Subcutaneous abdominal adipose tissue (tissue), 5 donors: ENCODE measurements around the gene SMIM22.

Experiments
- H3K27ac ChIP-seq: one replicate; pipeline ENCODE4 v1.7.0; 2013; ENCODE audit warnings: low read depth, mild to moderate bottlenecking, inconsistent platforms, low read length, moderate library complexity
- H3K27me3 ChIP-seq, 5 donors: one replicate each; pipeline ENCODE4 v1.7.0; 2013; ENCODE audit warnings: low read length in 5 of 5, inconsistent platforms in 1 of 5; ENCODE audit not compliant: control insufficient read depth in 5 of 5, insufficient read depth in 4 of 5
- H3K36me3 ChIP-seq, 5 donors: one replicate each; pipeline ENCODE4 v1.7.0; 2013; ENCODE audit warnings: low read length in 5 of 5; ENCODE audit not compliant: control insufficient read depth in 5 of 5, insufficient read depth in 5 of 5
- H3K4me1 ChIP-seq, 5 donors: one replicate each; pipeline ENCODE4 v1.7.0; 2013; ENCODE audit warnings: low read length in 5 of 5, mild to moderate bottlenecking in 3 of 5, moderate library complexity in 1 of 5; ENCODE audit not compliant: control insufficient read depth in 5 of 5, insufficient read depth in 5 of 5
- H3K4me3 ChIP-seq, 5 donors: one replicate each; pipeline ENCODE4 v1.7.0; 2013; ENCODE audit warnings: low read length in 5 of 5, low read depth in 1 of 5
- H3K9ac ChIP-seq, 5 donors: one replicate each; pipeline ENCODE4 v1.7.0; 2013; ENCODE audit warnings: low read length in 5 of 5, mild to moderate bottlenecking in 4 of 5, moderate library complexity in 3 of 5
- H3K9me3 ChIP-seq, 5 donors: one replicate each; pipeline ENCODE4 v1.7.0; 2013; ENCODE audit warnings: low read length in 5 of 5; ENCODE audit not compliant: control insufficient read depth in 5 of 5
- donor health status: healthy.
- donor health status: healthy.
- donor health status: healthy.
- donor health status: healthy.
- donor health status: healthy.

SMIM22 gene

DNA sequence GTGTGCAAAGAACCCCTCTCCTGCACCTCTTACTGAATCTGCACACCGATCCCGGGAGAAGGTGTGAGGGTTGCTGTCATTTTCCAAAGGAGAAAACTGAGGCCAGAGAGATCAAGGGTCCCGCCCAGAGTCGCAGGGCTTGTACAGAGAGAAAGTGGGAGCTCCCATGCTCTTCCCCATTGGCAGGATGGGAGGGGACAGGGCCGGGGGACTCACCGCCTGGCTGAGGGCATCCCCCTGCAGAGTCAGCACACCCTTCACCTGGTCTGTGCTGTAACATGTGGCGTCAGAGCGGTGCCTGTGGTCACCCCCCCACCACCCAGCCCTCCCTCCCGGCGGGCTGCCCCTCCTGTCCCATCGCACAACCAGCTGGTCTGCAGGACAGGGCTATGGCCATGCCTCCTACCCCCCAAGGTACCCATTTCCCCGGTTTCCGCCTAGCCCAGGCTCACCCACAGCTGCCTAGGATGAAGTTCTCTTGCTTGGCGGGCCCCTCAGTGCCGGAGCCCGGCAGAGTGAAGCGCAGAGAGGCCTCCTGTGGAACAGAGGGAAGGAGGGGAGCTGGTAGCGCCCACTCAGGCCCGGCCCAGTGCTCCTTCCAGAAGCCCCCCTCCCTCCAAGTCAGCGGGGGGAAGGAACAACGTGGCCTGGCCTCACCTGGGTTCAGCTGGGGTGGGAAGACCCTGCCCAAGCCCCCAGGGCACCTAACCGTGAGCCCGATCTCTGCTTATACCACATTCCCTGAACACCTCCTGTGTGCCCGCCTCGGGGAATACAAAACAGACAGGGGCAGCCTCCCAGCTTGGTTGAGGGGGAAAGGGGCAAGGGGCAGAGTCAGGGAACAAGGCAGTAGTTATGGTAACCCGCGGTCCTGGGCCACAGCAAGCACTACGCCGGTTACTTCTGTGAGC lies 6.1 kb downstream of the SMIM22 start:
- H3K4me1 ChIP-seq = peaks cover 0 to 33% (median 18%) of the 10 kb centered on the region in 5 donors
- H3K4me3 ChIP-seq = peak overlapping the region; percentile 67 to 85 (median 76)
- peaks cover 0 to 38% (median 21%) of the 10 kb centered on the region in 5 donors for H3K36me3 ChIP-seq
- peak overlapping the region in 4 of 5 donors; percentile 58 to 76 (median 68) for H3K9ac ChIP-seq
- H3K9me3 ChIP-seq = no peaks in the 10 kb centered on the region
- H3K27ac ChIP-seq = no peak overlapping the region
- no peaks in the 10 kb centered on the region for H3K27me3 ChIP-seq

DNA sequence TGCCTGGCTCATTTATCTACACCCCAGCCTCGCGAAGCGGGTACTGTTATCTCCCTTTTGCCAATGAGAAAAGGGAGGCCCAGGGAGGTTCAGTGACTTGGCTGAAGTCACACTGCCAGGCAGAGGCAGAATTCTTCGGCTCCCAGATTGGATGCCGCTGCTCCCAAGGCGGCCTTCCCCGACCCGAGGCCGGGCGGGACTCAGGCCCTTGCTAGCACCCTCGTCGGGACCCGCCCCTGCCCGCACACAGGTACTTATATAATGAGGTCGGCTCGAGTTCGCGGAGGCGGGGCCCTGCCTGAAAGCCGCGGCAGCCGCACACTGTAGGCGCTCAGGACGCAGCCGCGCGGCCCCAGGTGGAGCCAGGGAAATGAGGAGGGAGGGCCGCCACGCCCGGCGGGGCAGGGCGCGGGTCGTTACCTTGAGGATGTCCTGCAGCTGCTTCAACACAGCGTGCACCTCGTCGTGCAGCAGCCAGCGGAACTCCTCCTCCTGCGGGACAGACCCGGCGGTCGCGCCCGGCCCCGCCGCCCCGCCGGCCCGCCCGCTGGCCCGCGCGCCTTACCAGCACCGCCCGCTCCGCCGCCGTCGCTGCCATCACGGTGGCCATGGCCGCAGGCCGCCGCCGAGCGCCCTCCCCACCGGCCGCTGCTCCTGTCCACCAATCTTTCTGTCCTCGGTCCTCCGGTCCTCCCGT lies 6.9 kb downstream of the SMIM22 start, which contains the start of gene ROGDI:
Gene ROGDI, minus strand, starts transcription at position 672 of the 697 bp plus-strand sequence. Its CDS starts 62 bp downstream, at position 610.
- Histone ChIP-seq H3K9ac (peak within 1 kb of the TSS in 4 of 5 donors; percentile 58 to 76 (median 68)), H3K9me3 (no peaks in the 10 kb centered on the region), H3K27me3 (no peaks in the 10 kb centered on the region), H3K27ac (peak within 1 kb of the TSS; percentile 54), H3K4me3 (peak within 1 kb of the TSS; percentile 67 to 85 (median 76)), H3K4me1 (peaks cover 0 to 33% (median 18%) of the 10 kb centered on the region in 5 donors), H3K36me3 (peaks cover 0 to 40% (median 24%) of the 10 kb centered on the region in 5 donors)

DNA sequence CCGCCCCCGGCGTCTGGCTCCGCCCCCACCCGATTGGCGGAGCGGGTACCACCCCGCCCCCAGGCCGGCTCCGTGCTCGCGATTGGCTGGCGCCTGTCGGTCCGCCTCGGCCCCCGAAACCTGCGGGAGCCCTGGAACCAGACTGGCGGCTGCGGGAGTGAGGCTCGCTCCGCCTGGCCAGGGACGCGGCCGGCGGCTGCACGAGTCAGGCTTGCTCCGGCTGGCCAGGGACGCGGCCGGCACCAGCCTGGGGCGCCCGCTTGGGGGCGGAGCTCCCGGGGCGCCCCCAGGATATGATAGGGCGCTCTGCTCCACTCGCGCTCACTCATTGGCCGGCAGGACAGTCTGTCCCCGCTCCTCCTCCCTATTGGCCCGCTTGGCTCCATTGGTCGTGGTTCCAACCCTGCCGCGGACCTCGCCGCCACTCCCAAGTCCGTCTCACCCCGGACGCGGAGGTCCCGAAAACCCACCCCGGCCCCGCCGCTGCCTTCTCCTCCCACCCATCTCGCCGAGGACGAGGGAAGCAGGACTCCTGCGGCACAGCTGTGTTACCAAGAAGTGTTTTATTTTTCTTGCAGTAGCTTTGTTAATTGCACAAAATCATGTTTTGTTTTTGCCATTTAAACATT lies 7.6 kb downstream of the SMIM22 start:
- Histone ChIP-seq H3K4me1 (peaks cover 0 to 33% (median 18%) of the 10 kb centered on the region in 5 donors), H3K27ac (peak overlapping the region; percentile 54), H3K4me3 (peak overlapping the region in 4 of 5 donors; percentile 71 to 85 (median 80)), H3K36me3 (peaks cover 0 to 40% (median 26%) of the 10 kb centered on the region in 5 donors), H3K9me3 (no peaks in the 10 kb centered on the region), H3K27me3 (no peaks in the 10 kb centered on the region), H3K9ac (peak overlapping the region in 4 of 5 donors; percentile 6 to 66 (median 28))

DNA sequence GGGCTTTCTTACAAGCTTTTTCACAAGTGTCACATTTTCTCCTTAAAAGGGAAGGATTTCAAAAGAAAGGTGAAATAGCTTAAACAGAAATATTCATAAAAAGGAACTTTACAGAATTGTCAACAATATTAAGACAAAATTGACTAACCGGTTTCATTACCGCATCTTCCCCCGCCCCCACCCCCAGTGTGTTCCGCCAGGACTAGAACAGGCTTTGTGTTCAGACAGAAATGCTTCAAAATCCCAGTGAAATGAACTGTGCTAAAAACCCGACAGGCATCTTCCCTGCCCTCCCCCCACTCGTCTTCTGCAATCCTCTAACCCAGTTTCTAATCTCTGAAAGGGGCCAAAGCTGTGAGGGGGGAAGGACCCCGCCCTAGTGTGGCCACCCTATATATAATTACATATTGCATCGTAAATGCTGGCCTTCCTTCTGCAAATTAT lies 8.3 kb downstream of the SMIM22 start:
- peaks cover 0 to 33% (median 18%) of the 10 kb centered on the region in 5 donors for H3K4me1 ChIP-seq
- H3K36me3 ChIP-seq = peaks cover 0 to 41% (median 31%) of the 10 kb centered on the region in 5 donors
- no peaks in the 10 kb centered on the region for H3K9me3 ChIP-seq
- H3K9ac ChIP-seq = peak overlapping the region in 2 of 5 donors; percentile 6 to 66
- H3K27me3 ChIP-seq = no peaks in the 10 kb centered on the region
- no peak overlapping the region for H3K27ac ChIP-seq
- peak overlapping the region in 4 of 5 donors; percentile 71 to 85 (median 80) for H3K4me3 ChIP-seq

DNA sequence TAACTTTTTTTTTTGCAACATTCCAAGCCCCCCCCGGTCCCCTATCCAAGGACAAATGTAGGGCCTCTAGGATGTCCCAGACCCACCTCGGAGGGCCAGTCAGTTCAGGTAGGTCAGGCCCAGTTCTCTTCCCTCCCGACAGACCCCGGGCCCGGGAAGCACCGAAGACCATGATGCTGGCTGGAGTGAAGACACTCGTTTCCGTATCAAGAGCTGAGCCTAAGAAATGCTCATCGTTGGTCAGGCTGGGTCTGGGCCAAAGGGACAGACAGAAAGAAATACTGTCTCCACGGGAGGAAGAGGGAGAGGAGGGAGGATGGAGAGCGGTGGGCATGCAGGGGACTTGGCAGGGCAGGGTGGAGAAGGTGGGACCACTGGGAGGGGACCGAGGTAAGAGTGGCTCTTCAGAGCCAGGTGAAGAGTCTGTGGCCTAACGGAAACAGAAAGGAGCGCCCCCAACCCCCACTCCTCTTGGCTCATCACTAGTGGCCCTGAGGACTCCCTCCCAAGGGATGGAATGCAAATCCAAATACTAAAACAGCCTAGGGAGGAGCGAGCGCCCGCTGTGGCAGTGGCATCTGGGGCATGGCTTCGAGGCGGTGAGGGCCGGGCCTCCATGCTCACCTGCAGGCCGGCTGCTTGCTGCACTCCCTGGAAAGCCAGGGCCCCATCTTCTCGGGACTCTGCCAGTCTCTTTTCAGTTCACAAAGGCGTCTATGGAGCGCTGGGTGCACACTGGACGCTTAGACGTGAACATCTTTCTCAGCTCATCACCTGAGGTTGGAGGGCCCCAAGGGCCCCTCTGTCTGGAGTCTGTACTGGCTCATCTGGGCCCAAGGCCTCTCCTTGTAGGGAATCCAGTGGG lies 9.0 kb downstream of the SMIM22 start:
- Histone ChIP-seq H3K36me3 (peaks cover 0 to 45% (median 34%) of the 10 kb centered on the region in 5 donors), H3K9ac (no peak overlapping the region), H3K4me3 (no peak overlapping the region), H3K27me3 (no peaks in the 10 kb centered on the region), H3K27ac (no peak overlapping the region), H3K4me1 (peaks cover 0 to 33% (median 18%) of the 10 kb centered on the region in 5 donors), H3K9me3 (no peaks in the 10 kb centered on the region)

DNA sequence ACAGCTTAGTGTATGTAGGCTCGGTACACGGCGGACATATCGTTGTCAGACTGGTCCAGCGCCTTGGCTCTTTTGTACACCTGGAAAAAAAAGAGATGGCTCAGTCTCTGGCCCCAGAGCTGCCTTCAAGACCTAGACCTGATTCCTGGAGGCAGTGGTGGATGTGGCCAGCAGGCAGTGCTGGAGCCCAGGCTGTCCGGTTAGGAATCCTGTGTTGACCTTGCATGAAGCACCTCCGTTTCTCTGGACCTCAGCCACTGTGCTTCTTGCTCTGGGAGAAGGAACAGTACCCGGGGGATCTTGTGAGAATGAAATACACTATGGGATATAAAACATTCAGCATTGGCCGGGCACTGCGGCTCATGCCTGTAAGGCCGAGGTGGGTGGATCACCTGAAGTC lies 10.1 kb downstream of the SMIM22 start:
- Histone ChIP-seq H3K9me3 (no peaks in the 10 kb centered on the region), H3K36me3 (peaks cover 0 to 56% (median 39%) of the 10 kb centered on the region in 5 donors), H3K4me1 (peaks cover 0 to 30% (median 18%) of the 10 kb centered on the region in 5 donors), H3K9ac (no peak overlapping the region), H3K27me3 (no peaks in the 10 kb centered on the region), H3K4me3 (no peak overlapping the region), H3K27ac (no peak overlapping the region)

DNA sequence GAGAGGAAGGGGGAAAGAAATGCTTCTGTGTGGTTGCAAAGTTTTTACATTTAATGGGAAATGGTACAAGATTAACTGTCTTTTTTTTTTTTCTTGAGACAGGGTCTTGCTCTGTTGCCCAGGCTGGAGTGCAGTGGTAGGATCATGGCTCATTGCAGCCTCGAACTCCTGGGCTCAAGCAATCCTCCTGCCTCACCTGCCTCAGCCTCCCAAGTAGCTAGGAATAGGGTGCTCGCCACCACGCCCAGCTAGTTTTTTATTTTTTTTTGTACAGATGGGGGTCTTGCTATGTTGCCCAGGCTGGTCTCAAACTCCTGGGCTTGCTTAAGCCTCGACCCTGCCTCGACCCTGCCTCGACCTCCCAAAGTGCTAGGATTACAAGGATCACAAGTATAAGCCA lies 11.1 kb downstream of the SMIM22 start:
- Histone ChIP-seq H3K27me3 (no peaks in the 10 kb centered on the region), H3K4me3 (no peak overlapping the region), H3K27ac (no peak overlapping the region), H3K9me3 (no peaks in the 10 kb centered on the region), H3K4me1 (peaks cover 0 to 20% (median 18%) of the 10 kb centered on the region in 5 donors), H3K36me3 (peaks cover 0 to 62% (median 48%) of the 10 kb centered on the region in 5 donors), H3K9ac (no peak overlapping the region)

DNA sequence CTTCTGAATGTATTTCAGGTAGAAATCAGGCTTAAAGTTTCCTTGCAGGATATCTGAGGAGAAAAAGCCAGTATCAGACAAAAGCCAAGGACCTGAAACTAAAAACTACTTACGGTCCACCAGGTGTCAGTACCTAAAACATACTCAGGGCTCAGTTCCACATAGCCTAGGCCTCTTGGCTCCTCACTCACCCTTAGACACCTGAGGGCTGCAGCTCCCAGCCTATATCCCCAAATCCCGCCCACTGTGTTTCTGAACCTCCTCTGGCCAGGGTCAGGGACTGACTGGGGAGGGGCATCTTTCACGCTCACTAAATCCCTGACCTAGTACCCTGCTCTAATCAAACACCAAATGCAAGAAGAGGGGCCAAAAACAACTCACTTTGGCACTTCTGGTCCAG lies 16.1 kb downstream of the SMIM22 start:
- no peaks in the 10 kb centered on the region for H3K9me3 ChIP-seq
- H3K36me3 ChIP-seq = peaks cover 7 to 84% (median 76%) of the 10 kb centered on the region in 5 donors
- no peaks in the 10 kb centered on the region for H3K27me3 ChIP-seq

DNA sequence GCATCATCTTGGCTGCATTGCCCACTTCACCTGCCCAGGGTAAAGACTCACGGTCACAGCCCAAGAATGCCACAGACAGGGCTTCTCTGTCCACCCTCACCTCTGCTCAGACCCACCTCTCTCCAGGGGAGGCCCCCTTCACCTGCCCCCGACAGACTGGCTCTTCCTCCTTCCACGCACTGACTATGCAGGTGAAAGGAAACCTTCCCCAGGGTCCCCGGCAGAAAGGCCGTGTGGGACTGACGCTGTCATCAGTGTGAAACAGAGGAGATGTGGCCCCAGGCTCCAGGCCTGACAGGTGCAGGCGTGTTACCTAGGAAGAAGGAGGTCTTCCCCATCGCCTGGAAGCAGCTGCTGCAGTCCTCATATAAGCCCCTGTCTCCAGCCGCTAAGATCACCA lies 16.6 kb downstream of the SMIM22 start:
- H3K36me3 ChIP-seq = peaks cover 7 to 83% (median 76%) of the 10 kb centered on the region in 5 donors

More for the DNA sequence above, 16.1 kb downstream of the SMIM22 start:
- Histone ChIP-seq H3K9ac (no peak overlapping the region), H3K4me3 (no peak overlapping the region), H3K27ac (no peak overlapping the region), H3K4me1 (no peaks in the 10 kb centered on the region)

More for the DNA sequence above, 16.6 kb downstream of the SMIM22 start:
- Histone ChIP-seq H3K4me3 (no peak overlapping the region), H3K9me3 (no peaks in the 10 kb centered on the region), H3K27ac (no peak overlapping the region), H3K27me3 (no peaks in the 10 kb centered on the region), H3K9ac (no peak overlapping the region), H3K4me1 (no peaks in the 10 kb centered on the region)
